ENCODE measurements around the gene SPACA9.

DNA sequence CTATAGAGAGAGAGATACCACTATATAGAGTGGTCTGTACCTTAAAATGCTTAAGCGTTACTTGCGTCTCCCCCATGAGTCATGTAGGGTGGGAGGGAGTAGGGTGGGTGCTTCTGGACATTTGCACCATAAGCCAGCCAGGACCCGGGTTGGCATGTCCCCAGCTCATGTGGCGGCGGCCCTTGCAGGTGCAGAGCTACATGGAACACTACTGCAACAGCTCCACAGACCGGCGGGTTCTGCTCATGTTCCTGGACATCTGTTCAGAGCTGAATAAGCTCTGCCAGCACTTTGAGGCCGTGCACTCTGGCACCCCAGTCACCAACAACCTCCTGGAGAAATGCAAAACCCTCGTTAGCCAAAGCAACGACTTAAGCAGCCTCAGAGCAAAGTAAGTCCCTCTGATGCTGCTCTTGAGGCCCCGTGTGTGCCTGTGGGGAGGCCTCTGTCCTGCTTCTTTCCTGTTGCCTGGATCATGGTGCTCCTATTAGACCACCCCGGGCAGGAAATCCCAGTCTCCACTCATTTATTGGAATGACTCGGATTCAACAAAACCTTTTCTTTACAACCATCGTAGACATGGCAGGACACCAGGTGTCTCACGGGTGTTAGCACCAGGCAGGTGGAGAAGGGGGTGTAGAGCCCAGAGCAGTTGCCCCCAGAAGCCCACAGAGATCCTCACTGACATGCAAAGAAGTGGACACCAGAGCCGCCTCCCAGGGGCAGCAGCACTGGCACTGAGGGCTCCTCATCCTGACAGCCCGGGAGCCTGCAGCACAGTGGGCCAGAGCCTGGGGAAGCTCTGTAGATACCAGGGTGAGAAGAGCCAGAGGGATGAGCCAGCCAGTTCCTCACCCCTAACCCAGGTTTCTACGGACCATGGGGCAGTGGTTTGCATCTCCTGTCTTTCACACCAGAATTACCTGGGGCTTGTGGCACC is 8.8 kb downstream of the SPACA9 start:
- TF ChIP-seq CTCF (conservative IDR thresholded peaks at IDR 0.05) (no peak), EZH2 (IDR thresholded peaks at IDR 0.05; ENCODE audit: low read depth) (no peak)
